GM19099 (cell line): Measurements from ENCODE around the gene SGSM1.

Source experiments
- POLR2A ChIP-seq: IDR thresholded peaks from 3 replicates; pipeline ENCODE4 v1.6.1; 2011; ENCODE audit warnings: low read depth; ENCODE audit not compliant: insufficient read length; ENCODE audit errors: extremely low read depth

The SGSM1 gene

GRCh38 chr22:24791362-24791761, 14.6 kb upstream of the SGSM1 start:
- no peak for TF ChIP-seq POLR2A

DNA sequence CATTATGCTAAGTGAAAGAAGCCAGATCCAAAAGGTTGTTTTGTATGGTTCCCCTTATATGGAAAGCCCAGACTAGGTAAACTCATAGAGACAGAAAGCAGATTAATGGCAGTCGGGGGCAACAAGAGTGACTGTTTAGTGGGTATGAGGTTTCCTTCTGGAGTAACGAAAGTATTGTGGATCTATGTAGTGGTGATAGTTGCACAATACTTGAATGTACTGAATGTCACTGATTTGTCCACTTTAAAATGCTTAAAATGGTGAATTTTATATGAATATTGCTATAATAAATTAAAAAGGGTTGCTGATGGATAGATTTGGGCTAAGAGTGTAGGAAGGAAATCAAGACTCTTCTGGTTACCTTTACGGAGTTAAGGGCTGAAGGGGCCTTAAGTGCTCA, 10.0 kb upstream of the SGSM1 start:
- TF ChIP-seq POLR2A: no peak

DNA sequence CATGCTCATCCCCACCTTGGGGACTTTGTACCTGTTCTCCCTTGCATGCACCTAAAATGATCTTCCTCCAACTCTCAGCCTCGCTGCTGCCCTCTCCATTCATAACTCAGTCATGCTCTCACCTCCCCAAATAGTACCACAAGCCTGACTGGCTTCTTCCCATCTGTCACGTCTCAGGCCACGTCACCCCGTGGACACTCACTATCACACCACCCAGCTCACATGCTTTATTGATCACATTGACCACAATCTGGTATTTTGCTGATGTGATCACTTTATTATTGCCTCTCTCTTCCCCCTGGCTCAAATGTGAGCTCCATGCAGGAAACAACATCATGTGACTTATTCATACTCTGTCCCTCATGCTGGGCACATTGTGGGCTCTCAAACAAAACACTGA, 9.2 kb upstream of the SGSM1 start:
- no peak for TF ChIP-seq POLR2A

- no peak for TF ChIP-seq POLR2A
Observed at GRCh38 chr22:24801901-24802465, 4.0 kb upstream of the SGSM1 start.

DNA sequence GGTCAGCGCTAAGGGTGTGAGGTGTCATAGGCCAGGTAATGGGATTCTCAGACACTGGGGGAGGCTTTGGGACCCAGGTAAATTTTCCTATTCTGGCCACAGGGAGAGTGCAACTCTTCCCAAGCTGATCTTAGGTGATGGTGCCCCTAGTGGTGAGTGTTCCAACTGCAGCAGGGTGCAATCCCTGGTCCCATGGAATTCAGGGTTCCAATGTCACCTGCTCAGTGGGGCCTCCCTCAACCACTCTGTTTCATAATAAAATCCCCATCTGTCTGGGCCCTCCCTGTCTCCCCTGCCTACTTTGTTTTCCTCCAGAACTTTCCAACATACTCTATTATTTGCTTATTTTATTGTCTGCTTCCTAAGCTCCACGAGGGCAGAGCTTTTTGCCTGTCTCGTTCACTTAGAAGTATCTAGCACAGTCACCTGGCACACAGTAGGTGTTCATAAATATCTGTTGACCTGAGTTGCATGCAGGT, 2.9 kb upstream of the SGSM1 start:
- no peak for TF ChIP-seq POLR2A

GRCh38 chr22:24806663-24807001, 621 bp downstream of the SGSM1 start:
- TF ChIP-seq POLR2A: no peak

DNA sequence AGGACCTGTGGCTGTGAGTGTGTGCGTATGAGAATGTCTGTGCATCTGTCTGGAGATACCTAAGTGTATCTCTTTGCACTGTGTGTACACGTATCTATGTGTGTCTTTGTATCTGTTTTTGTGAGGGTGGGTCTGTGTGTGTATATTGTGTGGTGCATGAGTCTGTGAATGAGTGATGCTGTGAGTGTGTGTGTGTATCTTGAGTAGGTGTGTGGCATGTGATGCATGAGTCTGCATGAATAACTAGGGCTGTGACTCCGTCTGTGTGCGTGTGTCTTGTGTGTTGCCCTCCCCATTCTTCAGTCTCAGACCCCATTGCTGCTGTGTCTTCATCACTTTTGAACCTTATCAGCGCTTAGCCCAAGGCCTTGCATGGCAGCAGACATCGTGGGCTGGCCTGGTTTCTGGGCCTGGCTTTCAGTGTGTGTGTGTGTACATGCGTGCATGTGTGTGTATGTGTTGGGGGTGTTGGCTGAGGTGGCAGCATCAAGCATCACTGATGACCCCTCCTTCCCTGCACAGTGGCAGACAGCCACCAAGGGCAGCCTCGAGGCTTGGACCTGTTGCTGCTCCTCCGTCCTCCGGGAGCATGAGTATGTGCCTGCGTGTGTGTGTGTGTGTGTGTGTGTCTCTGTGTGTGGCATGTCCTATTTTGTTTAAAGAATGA, 1.4 kb downstream of the SGSM1 start:
- no peak for TF ChIP-seq POLR2A

- TF ChIP-seq POLR2A: no peak
Observed at GRCh38 chr22:24809331-24809730, 3.3 kb downstream of the SGSM1 start.

DNA sequence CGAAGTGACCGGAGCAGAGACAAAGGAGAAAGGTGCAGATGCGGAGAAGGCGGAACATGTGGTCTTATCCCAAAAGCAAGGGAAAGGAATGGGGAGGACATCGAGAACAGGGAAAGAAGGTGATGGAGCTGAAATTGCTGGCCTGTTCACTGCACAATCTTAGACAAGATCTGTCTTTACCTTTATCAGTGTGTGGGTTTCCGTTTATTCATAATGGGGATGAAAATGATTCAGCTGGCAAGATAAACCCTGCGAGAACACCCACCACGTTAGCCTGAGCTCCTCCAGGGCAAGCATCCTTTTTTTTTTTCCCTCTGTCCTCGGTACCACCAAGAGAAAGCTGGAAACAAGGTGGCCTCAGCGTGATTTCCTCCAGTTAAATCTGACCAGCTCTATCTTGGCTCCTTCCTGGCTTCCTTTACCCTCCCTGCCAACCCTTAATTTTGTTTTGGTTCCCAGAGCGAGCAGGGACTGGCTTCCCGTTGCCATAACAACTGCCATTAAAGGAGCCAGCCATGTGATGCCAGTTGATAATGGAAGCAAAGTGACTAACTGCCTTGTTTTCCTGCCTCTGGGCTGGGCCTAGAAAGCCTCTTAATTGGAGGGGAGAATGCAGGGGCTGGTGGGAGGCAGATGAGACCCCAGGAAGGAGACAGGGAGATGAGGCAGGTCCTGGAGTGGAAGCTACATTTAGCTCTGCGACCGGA, 4.2 kb downstream of the SGSM1 start:
- no peak for TF ChIP-seq POLR2A

DNA sequence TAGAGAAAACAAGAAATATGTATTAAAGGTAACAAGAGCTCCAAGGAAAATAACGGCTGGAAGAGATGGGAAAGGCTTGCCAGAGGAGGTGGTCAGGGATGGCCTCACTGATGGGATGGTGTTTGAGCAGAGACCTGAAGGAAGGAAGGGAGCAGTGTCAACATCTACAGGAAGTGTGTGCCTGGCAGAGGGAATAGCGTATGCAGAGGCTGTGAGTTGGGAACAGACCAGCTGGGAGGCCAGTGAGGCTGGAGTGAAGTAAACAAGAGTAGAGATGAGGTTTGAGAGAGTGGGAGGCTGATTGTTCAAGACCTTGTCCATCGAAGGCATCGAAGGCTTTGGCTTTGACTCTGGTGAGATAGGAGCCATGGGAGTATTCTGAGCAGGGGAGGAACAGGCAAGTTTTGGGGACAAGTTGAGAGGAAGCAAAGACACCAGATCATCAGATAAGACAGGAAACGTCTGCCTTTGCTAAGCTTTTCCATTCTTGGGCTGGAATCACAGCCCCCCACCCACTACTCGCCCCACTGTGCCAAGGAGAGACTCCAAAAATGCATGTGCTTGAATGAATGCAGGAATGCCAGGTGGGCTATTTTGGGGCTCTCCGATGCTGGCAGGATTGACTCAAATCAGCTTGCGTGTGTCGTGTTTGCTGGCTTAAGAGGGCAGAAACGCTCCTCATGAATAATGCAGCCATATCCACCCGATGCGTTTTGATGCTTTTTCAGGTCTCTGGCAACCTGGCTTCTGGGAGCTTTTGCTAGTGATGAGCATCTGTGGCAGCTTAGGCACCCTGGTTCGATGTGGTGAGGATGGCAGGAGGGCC, 7.2 kb downstream of the SGSM1 start:
- no peak for TF ChIP-seq POLR2A

- TF ChIP-seq POLR2A: no peak
Observed at GRCh38 chr22:24813861-24814770, 8.1 kb downstream of the SGSM1 start.

DNA sequence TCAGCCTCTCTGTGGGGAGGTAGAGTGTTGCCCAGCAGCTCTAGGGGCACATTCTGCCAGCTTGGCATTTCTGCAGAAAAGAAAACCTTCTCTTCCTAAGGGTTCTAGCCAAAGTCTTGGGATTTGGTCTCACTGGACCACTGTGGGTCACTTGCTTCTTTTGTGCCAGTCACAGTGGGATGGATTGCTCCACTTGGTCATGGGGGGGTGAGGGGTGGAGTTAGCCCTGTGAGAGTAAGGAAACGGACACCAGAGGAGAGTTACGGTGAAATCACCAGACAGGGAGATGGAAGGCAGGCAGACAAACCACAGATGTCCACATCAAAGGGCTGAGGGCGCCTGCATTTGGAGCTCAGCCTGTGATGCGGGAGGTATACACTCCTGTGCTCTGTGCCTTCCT, 10.8 kb downstream of the SGSM1 start:
- TF ChIP-seq POLR2A: no peak

- no peak for TF ChIP-seq POLR2A
Observed at GRCh38 chr22:24819487-24819886, 13.5 kb downstream of the SGSM1 start.

GRCh38 chr22:24819911-24820461, 14.0 kb downstream of the SGSM1 start:
- TF ChIP-seq POLR2A: no peak
